Uterus (tissue), 2 donors: ENCODE measurements around the gene CYP2B6.

Source experiments
- CTCF ChIP-seq, 4 experiments: fragments of 200-600 bp in 2 of 4; fragments of 450-650 bp in 2 of 4; sonication (generic) in 2 of 4; IDR thresholded peaks; one replicate each; pipeline ENCODE4 v1.5.1; 2016 to 2019; ENCODE audit warnings: antibody characterized with exemption in 4 of 4, mild to moderate bottlenecking in 2 of 4, moderate library complexity in 1 of 4
- POLR2A ChIP-seq, 2 donors: fragments of 450-650 bp; IDR thresholded peaks; one replicate each; pipeline ENCODE4 v1.6.1; 2016; ENCODE audit warnings: antibody characterized with exemption in 2 of 2, mild to moderate bottlenecking in 1 of 2, moderate library complexity in 1 of 2

DNA sequence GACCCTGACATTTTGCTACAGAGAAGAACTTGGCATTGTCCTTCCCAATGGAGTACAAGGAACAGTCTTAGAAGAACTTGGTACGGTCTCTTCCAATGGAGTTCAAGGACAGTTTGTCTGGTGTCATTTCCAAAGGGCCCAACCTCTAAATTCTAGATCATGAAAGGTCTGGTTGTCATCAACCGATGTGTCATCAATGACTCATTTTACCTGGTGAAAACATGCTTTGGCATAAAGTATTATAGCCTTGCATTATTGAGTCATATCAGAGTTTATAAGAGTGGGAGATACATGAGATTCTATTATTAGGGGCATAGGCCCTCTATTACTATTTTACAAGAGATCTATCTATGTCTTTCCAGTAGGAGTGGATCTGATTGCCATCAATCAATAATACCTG is 4.3 kb downstream of the CYP2B6 start:
- TF ChIP-seq POLR2A (IDR thresholded peaks at IDR 0.05) (no peak), CTCF (IDR thresholded peaks at IDR 0.05) (no peak)
